Measurements from ENCODE around the gene NPL. TPM values are rescaled to one million over a fixed set of nuclear protein-coding genes. Genes with fewer than 3 reads are reported as not detected.

Gene NPL
- total RNA-seq, 1 experiment from 2014 or later, result 6.9 TPM

GRCh38 chr1:182806015-182806678 is 16.6 kb downstream of the NPL start:
- TF ChIP-seq CTCF (conservative IDR thresholded peaks at IDR 0.05; ENCODE audit: low read depth, low read length) (0 out of 2 replicates have a peak, but pooled peaks have one; percentile 9), EZH2 (IDR thresholded peaks at IDR 0.05; ENCODE audit: borderline replicate concordance, low read depth, low read length, poor library complexity, severe bottlenecking) (no peak)
- Histone ChIP-seq H3K4me1 (ENCODE audit: insufficient read depth, low read length, poor library complexity, severe bottlenecking) (no peaks in the 10 kb centered on the region), H3K9me3 (ENCODE audit: low read depth, low read length, poor library complexity, severe bottlenecking) (no peaks in the 10 kb centered on the region), H3K4me3 (ENCODE audit: low read depth, low read length, poor library complexity, severe bottlenecking) (no peak overlapping the region), H3K27me3 (replicated peaks; ENCODE audit: insufficient read depth, low read depth, low read length, poor library complexity) (no peaks in the 10 kb centered on the region), H3K36me3 (ENCODE audit: insufficient read depth, low read length, poor library complexity, severe bottlenecking) (no peaks in the 10 kb centered on the region), H3K27ac (ENCODE audit: low read depth, low read length, poor library complexity, severe bottlenecking) (no peak overlapping the region)
- POLR2A ChIA-PET (ENCODE audit: low non-redundant PET), result no interaction called here
- BruUV-seq (replicated peaks), result no TSS peak
- intact Hi-C loops (cut with micrococcal nuclease; ENCODE audit: unreplicated experiment), result no loop called here
- DNase-seq (ENCODE audit: low spot score), result no peak
- CTCF ChIA-PET, result no interaction called here

- intact Hi-C loops (cut with micrococcal nuclease; ENCODE audit: unreplicated experiment), result no loop called here
- no TSS peak for BruUV-seq (replicated peaks)
- Histone ChIP-seq H3K9me3 (ENCODE audit: low read depth, low read length, poor library complexity, severe bottlenecking) (no peaks in the 10 kb centered on the region), H3K4me1 (ENCODE audit: insufficient read depth, low read length, poor library complexity, severe bottlenecking) (no peaks in the 10 kb centered on the region), H3K27ac (ENCODE audit: low read depth, low read length, poor library complexity, severe bottlenecking) (no peak overlapping the region), H3K36me3 (ENCODE audit: insufficient read depth, low read length, poor library complexity, severe bottlenecking) (no peaks in the 10 kb centered on the region), H3K27me3 (replicated peaks; ENCODE audit: insufficient read depth, low read depth, low read length, poor library complexity) (no peaks in the 10 kb centered on the region), H3K4me3 (ENCODE audit: low read depth, low read length, poor library complexity, severe bottlenecking) (no peak overlapping the region)
- no peak for DNase-seq (ENCODE audit: low spot score)
- CTCF ChIA-PET, result no interaction called here
- no peak for TF ChIP-seq EZH2 (IDR thresholded peaks at IDR 0.05; ENCODE audit: borderline replicate concordance, low read depth, low read length, poor library complexity, severe bottlenecking)
- no peak for TF ChIP-seq CTCF (conservative IDR thresholded peaks at IDR 0.05; ENCODE audit: low read depth, low read length)
- POLR2A ChIA-PET (ENCODE audit: low non-redundant PET), result no interaction called here
These were observed 18.3 kb downstream of the NPL start for GRCh38 chr1:182807907-182808306.

- H3K4me1 ChIP-seq (ENCODE audit: insufficient read depth, low read length, poor library complexity, severe bottlenecking), result no peaks in the 10 kb centered on the region
- ChIA-PET POLR2A (ENCODE audit: low non-redundant PET) (no interaction called here), CTCF (no interaction called here)
- H3K9me3 ChIP-seq (ENCODE audit: low read depth, low read length, poor library complexity, severe bottlenecking), result no peaks in the 10 kb centered on the region
- no peak for DNase-seq (ENCODE audit: low spot score)
- intact Hi-C loops (cut with micrococcal nuclease; ENCODE audit: unreplicated experiment), result no loop called here
- BruUV-seq (replicated peaks), result no TSS peak
- no peaks in the 10 kb centered on the region for H3K27me3 ChIP-seq (replicated peaks; ENCODE audit: insufficient read depth, low read depth, low read length, poor library complexity)
- no peak overlapping the region for H3K4me3 ChIP-seq (ENCODE audit: low read depth, low read length, poor library complexity, severe bottlenecking)
- H3K36me3 ChIP-seq (ENCODE audit: insufficient read depth, low read length, poor library complexity, severe bottlenecking), result no peaks in the 10 kb centered on the region
- TF ChIP-seq EZH2 (IDR thresholded peaks at IDR 0.05; ENCODE audit: borderline replicate concordance, low read depth, low read length, poor library complexity, severe bottlenecking), result no peak
- no peak for TF ChIP-seq CTCF (conservative IDR thresholded peaks at IDR 0.05; ENCODE audit: low read depth, low read length)
- no peak overlapping the region for H3K27ac ChIP-seq (ENCODE audit: low read depth, low read length, poor library complexity, severe bottlenecking)
These were observed 19.9 kb downstream of the NPL start for GRCh38 chr1:182809414-182809957.
